GM18867 (cell line): ENCODE data around the gene SAMD1.

Source experiments
- ATAC-seq: cut with Tn5 transposase; IDR thresholded peaks from one replicate; pipeline ENCODE4 v1.9.1; 2021; ENCODE audit warnings: mild to moderate bottlenecking, moderate library complexity; ENCODE audit not compliant: unreplicated experiment

The SAMD1 gene

GRCh38 chr19:14089662-14090508 lies 666 bp downstream of the SAMD1 start:
- peak; percentile 20 for ATAC-seq

- ATAC-seq: no peak
These were observed 1.2 kb downstream of the SAMD1 start for GRCh38 chr19:14089412-14089661.

- no peak for ATAC-seq
These were observed 1.7 kb downstream of the SAMD1 start for GRCh38 chr19:14088634-14089411.

- no peak for ATAC-seq
These were observed 4.5 kb downstream of the SAMD1 start for GRCh38 chr19:14086098-14086497.

GRCh38 chr19:14085309-14085995 lies 5.1 kb downstream of the SAMD1 start, which contains the start of gene C19orf67:
TSS of gene C19orf67 (minus strand) at chr19:14085783. CDS start at chr19:14085627, 156 bp downstream.
- no peak for ATAC-seq

- no peak for ATAC-seq
These were observed 7.9 kb downstream of the SAMD1 start for GRCh38 chr19:14082675-14082960.

- ATAC-seq: peak; percentile 7
These were observed 8.5 kb downstream of the SAMD1 start for GRCh38 chr19:14081797-14082674.

- peak; percentile 84 for ATAC-seq
These were observed 9.4 kb downstream of the SAMD1 start for GRCh38 chr19:14080887-14081796.

- ATAC-seq: no peak
These were observed 12.1 kb downstream of the SAMD1 start for GRCh38 chr19:14078411-14078810.

GRCh38 chr19:14073925-14074838 lies 16.4 kb downstream of the SAMD1 start:
- ATAC-seq: no peak

- peak; percentile 55 for ATAC-seq
These were observed 17.2 kb downstream of the SAMD1 start for GRCh38 chr19:14073261-14073924.

- ATAC-seq: no peak
These were observed 17.9 kb downstream of the SAMD1 start, which contains the start of gene MISP3 for GRCh38 chr19:14072535-14073260. TSS of gene MISP3 (plus strand) at chr19:14072786. CDS start at chr19:14073310, 524 bp downstream.

GRCh38 chr19:14070268-14071050 lies 20.1 kb downstream of the SAMD1 start:
- no peak for ATAC-seq

- ATAC-seq: no peak
These were observed 24.4 kb downstream of the SAMD1 start for GRCh38 chr19:14066134-14066533.

- no peak for ATAC-seq
These were observed 27.4 kb downstream of the SAMD1 start for GRCh38 chr19:14063105-14063504.

GRCh38 chr19:14062558-14062855 lies 28.0 kb downstream of the SAMD1 start:
- ATAC-seq: no peak
